Activated naive CD4-positive, alpha-beta T cell treated with Interleukin-2 at 50 U/mL for 16 hours (primary cell): ENCODE results near the gene FALEC.
"Not testable (repeated sequence)": the region's sequence is repeated elsewhere in the genome, so short reads cannot be mapped to it uniquely, and the experiment has no call there.

Experiments
- DNase-seq: peaks from one replicate; pipeline ENCODE4 v3.0.0-alpha.2; 2020

Gene FALEC

DNA sequence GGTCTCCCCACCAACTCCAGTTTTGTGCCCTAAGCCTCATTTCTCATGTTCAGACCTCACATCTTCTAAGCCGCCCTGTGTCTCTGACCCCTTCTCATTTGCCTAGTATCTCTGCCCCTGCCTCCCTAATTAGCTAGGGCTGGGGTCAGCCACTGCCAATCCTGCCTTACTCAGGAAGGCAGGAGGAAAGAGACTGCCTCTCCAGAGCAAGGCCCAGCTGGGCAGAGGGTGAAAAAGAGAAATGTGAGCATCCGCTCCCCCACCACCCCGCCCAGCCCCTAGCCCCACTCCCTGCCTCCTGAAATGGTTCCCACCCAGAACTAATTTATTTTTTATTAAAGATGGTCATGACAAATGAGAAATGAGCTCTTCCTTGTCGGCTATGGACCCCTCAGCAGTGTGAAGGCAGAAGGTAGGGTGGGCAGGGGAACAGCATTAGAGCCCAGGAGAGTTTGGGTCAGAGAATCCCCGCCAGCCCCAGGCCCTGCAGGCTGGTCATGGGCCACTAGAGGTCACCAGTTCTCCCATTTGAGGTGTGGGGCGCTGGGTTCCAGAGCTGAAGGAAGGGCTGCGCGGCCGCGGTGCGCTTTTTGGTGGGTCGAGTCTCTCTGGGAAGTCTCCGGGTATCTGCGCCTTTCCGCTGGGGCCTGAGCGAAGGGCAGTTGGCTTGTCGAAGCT, 45.2 kb downstream of the FALEC start:
- DNase-seq, result peak; percentile 87

DNA sequence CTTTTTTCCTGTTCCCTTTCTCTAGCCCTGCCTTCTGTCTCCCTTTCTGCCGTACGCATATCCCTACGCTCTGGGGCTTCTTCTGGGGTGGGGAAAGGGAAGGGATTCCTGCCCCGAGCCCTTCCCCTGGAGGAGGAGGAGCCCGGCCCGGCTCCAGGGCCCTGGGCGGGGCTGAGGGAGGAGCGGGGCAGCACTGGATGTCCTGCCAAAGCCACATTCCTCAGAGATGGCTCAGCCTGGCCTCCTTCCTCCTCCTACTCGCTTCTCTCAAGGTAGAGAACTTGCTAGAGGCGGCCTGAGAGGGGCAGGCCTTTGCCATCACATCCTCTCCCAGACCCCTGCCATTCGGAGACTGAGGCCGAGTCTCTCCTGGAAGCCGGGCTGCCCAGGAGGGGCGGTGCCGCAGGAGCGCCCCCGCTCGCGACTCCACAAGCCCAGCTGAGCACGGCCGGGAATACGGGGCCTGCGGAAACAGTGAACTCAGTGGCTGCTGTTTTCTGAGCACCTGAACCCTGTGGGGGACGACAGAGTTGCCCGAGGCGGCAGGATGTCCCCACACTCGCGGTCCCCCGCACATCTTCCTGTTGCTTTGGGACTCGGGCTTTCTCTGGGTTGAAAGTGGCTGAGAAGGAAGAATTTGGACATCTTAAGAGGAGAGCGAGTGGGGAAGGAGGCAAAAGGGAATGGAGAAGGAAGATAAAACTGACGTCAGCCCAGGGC, 45.9 kb downstream of the FALEC start:
- peak; percentile 64 for DNase-seq

DNA sequence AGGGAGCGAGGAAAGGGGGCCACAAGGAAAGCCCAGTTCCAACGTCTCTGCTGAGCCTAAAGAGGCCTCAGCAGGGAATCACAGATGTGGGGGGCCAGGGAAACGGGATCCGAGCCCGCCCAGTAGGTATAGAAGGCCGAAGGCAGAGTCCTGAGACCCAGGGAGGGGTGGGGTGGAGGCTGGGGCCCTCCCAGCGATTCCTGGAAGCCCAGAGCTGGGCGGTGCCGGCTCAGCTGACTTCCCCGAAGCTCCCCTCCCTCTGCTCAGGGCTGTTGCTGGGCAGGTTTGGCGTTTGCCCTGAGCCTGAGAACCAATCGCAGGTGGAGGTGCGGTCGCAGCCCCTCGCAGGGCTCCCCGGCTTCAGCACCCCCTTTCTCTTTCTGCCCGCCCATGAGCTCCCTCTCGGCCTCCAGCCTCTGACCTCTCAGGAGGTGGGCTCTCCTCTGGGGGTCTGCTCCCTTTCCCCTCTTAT, 46.5 kb downstream of the FALEC start:
- DNase-seq, result peak; percentile 90

DNA sequence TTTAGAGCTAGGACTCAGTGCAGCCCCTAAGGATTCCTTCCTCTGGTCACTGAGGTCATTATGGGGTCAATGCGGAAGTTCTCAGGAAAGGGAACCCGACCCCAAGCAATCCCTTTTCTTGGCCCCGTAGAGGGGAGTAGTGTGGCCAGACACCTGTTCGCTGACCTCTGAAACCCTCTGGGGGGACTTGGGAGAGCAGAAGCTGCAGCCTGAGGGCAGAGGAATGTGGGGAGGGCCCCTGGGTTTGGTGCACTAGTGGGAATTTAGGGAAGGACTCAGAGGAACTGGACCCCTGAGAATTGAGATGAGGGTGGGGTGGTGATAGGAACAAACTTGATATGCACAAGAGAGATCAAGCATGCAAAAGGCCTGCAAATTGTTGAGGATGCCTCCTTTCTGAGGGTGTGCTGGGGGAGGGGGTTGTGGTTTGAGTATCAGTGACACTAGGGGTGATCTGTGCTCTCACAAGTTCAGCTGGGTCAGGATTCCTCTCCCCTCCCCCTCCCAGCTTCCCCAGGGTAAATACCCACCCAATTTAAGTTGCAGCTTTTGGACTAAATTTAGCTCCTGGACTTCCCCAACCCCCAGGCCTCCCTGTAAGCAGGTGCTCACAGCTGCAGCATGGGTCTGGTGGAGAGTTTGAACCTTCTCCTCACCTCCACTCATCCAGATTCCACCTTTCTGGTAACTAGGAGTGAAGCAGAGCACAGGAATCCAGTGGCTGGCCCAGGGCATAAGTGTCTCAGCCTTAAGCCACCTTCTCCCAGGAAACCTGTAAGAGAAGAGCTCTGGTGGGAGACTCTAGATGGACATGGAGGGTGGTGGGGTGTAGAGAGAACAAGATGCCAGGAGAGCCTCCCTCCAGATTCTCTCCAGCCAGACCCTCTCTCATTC, 47.1 kb downstream of the FALEC start:
- DNase-seq, result peak; percentile 71

DNA sequence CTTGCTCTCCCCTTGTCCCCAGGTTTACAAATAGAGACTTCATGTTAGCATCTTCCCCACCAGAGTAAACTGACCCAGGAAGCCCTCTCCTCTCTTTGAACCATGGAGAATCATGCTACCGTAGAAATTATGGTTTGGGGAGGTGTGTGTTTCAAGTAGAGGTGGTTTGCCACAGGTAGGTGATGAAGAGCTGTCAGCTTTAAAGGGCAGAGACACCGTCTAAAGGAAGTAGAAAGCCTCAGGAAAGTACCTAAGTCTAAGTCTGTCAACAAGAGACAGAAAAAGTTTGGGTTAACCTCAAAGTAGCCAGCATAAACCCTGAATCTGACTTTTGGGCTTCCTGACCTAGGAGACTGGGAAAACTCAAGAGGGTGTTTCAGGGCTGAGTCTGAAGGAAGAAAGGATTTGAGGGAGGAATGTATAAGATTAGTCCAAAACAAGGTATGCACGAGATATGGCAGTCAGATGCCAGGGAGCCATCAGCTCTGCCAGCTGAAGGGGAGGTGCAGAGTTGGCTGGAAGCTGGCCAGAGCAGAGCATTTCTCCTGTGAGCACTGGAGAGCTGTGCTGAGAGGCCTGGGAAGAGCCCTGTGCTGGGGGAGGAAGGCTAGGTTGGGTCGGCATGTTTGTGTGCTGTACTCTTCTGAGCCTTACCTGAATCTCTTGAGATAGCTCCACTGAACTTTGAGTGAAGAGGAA, 47.9 kb downstream of the FALEC start:
- DNase-seq, result peak; percentile 40

DNA sequence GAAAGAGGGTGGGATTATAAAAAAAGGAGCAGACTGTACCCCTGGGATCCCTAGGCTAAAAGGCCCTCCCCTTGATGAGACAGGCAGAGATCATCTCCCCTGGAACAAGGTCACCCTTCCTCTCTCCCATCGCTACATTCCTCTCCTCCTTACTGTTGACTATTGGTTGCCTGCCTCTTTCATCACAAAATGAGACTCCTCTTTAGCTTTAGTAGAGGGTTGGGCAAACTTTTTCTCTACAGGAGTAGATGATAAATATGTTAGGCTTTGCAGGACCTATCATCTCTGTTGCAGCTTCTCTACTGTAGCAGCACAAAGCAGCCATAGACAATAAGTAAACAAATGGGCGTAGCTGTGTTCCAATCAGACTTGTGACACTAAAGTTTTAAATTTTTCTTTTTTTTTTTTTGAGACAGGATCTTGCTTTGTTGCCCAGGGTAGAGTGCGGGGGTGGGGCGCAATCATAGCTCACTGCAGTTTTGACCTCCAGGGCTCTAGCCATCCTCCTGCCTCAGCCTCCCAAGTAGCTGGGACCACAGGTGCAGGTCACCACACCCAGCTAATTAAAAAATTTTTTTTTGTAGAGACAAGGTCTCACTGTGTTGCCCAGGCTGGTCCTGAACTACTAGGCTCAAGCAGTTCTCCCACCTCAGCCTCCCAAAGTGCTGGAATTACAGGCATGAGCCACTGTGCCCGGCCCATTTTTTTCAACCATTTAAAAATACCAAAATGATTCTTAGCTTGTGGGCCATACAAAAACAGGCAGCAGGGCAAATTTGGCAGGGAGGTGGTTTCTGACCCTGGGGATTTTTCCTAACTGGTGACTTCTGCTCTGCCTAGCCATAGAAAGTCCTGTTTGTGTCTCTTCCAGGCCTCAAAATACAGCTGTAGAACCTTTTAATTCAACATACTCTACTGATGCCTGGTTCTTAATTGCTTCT, 48.8 kb downstream of the FALEC start:
- DNase-seq, result no peak

DNA sequence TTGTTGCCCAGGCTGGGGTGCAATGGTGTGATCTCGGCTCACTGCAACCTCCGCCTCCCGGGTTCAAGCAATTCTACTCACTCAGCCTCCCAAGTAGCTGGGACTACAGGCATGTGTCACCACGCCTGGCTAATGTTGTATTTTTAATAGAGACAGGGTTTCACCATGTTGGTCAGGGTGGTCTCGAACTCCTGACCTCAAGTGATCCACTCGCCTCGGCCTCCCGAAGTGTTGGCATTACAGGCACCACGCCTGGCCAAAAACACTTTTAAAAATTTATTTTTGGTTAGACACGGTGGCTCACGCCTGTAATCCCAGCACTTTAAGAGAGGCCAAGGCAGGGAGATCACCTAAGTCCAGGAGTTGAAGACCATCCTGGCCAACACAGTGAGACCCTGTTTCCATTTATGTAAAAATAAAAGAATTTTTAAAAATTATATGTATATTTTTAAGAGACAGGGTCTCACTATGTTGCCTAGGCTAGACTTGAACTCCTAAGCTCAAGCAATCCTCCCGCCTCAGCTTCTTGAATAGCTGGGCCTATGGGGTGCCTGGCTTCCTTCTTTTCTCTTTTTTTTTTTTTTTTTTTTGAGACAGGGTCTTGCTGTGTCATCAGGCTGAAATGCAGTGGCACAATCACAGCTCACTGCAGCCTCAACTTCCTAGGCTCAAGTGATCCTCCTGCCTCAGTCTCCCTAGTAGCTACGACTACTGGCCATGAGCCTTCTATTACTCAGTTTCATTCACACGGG, 49.9 kb downstream of the FALEC start:
- DNase-seq, result not testable (repeated sequence)

DNA sequence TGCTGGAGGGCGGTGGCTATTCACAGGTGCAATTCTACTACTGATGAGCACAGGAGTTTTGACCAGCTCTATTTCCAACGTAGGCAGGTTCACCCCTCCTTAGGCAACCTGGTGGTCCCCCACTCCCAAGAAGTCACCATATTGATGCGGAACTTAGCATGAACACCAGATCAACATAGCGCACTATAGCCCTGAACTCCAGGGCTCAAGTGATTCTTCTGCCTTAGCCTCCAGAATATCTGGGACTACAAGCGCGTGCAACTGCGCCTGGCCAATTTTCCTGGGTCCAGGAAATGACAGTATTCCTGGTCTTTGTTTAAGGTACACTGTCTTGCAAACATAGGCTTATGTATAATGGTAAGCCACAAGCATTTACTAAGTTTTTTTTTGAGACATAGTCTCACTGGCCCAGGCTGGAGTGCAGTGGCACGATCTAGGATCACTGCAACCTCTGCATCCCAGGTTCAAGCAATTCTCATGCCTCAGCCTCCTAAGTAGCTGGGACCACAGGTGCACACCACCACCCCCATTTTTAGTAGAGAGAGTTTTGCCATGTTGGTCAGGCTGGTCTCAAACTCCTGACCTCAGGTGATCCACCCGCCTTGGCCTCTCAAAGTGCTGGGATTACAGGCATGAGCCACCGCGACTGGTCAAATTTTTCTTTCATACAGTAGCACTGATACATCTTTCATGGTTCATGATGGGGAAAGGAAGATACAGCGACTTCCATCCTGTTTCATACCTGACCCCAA, 51.2 kb downstream of the FALEC start:
- DNase-seq, result no peak

DNA sequence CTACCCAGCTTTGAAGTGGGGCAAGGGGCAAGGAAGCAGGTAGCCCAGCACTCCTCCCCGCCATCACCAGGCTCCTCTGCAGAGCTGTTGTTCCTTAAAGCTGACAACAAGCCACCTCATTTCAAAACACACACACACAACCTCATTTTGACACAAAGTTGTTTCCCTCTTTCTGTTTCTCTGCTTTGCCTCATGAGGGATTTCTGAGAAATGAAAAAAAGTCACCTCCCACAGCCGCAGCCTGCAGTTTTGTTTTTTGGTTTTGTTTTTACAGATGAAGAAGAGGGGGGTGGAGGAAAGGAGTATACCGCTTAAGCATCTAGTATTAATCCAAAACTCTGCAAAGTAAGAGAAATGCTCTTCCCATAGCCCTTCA, 51.8 kb downstream of the FALEC start:
- peak; percentile 70 for DNase-seq

DNA sequence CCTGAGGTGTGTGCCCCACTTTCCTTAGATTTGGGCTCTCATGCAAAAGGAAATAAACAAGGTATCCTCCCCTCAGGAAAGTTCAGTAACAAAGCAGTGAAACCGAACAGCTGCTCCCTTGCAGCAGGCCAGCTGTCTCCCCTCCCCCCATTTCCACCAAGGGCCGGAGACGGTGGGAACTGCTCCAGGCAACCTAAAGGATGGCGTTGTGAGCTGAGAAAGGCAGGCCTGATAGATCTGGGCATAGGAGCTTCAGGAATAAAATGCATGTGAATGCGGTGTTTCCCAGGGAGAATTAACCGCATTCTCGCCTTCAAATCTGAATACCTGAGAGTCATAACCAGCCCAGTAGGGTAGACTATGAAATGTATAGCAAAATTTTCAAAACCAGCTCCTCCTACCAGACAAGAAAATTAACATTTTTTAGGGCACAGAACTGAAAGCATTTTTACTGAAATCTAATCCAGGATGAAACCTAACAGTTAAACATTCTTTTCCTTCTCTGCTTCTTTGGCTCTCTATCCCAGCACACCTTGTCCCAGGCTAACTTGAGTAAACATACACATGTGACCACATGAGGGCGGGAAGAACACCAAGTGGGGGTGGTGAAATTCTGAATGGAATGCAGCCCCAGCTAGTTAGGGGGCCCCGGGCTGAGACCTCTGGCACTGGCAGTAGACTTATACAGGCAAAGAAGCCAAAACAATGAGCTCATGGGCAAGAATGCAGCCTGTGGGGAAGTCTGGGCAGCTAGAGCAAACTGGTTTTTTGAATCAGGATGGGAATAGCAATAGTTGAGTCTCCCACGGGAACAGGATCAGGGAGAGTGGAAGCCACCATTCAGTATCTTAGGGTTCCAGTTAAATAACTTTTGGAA, 52.4 kb downstream of the FALEC start:
- DNase-seq, result peak; percentile 53

DNA sequence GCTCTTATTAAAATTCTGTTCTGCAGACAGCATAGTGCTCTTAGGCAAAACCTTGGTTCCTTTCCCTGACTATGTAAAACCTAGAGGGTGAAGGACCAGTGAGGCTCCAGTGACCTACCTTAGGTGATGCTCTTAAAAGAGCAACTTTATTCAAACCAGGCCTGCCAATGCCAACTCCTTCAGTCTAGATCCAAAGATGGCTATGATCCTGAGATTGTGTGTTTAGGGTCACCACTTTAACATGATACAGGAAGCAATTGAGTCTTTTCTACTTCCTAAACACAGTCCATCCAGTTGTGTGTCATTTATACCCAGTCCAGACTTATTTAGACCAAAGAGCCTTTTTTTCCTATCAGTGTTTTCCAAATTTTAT, 53.0 kb downstream of the FALEC start:
- DNase-seq, result no peak

DNA sequence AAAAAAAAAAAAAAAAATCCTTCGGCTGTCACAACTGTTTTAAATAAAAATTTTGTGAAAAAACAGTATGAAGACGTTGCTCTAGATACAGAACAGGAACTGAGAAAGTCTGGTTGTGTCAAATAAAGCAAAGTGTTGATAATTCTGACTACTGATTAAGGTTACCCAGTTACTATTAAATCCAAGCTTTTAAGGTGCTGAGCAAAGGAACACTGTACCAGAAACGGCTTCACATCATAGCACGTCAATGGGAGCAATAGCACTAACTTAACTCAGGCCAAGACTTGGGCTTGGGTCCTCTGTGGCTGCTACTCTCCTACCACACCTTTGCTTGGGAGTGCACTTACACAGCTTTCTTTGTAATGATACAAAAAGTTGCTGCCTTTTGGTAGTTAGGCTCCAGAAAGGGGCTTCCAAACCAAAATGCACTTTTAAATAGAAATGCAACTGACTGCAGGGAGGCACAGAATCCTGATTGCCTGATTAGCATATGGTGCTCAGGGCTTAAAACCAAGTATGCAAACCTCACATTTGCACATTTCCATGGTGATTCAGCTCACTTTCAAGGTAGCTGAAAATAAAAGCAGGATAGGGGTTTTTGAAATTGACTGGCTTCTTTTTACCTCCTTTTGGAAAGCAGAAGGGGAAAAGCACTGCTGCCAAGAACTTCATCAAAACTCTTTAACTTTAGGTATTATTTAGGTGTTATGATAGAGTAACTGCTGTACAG, 57.5 kb downstream of the FALEC start:
- no peak for DNase-seq

DNA sequence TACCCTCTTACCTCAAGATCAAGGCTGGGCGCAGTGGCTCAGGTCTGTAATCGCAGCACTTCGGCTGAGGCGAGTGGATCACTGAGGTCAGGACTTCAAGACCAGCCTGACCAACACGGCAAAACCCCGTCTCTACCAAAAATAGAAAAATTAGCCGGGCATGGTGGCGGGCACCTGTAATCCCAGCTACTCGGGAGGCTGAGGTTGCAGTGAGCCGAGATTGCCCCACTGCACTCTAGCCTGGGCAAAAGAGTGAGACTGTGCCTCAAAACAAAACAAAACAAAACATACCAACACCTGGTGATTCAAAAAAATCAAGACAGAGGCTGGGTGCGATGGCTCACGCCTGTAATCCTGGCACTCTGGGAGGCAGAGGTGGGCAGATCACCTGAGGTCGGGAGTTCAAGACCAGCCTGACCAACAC, 58.1 kb downstream of the FALEC start:
- DNase-seq, result peak; percentile 32

DNA sequence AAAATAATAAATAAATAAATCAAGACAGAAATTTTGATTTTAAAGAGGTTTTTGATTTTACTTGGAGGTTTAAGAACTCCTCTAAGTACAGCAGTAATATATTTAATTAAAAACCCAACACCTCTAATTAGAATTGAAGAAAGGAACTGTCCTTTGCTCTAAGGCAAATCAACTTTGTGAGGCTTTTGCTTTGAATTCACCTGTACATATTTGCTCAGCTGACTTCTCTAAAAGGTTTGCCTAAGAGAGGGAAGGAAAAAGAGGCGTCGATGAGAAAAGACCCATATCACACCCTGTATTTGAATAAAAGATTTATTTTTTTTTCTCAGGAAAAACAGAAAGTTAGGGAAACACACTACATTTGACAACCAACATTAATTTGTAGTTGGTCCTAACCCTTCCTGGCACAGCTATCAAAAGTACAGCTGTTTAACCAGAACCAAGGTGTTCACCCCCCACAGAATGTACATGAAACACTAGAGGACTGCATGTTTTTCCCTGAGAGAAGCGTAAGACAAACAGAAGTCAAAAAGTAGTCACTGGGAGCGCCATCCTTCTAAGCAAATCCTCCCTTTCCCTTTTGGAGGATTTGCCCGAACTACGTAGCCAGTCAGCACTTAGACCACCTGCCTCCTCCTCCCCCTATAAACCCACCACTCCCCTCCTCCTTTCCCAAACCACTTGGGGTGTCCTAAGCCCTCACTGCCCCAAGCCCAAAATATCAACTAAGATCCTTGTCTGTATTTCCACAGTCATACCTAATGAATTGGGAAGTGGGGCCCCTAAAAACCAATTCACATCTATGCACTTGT, 58.9 kb downstream of the FALEC start:
- no peak for DNase-seq

DNA sequence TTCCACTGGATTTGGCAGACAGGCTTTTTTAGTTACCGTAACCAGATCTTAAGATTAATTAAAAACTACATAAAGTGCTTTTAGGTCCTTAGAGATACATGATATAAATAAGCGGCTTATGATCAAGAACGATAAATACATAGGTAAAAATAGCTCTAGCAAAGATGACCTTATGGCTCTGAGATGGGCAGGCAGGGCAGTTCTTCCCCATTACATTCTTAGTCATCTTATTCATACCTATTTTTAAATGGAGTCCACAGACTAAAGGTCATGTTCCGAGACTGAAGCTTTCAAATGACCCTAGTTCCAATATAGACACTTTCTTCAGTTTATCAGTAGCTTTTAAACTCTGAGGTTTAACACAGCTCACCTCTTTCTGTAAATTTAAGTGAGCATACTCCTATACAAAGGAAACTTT, 59.5 kb downstream of the FALEC start:
- no peak for DNase-seq

DNA sequence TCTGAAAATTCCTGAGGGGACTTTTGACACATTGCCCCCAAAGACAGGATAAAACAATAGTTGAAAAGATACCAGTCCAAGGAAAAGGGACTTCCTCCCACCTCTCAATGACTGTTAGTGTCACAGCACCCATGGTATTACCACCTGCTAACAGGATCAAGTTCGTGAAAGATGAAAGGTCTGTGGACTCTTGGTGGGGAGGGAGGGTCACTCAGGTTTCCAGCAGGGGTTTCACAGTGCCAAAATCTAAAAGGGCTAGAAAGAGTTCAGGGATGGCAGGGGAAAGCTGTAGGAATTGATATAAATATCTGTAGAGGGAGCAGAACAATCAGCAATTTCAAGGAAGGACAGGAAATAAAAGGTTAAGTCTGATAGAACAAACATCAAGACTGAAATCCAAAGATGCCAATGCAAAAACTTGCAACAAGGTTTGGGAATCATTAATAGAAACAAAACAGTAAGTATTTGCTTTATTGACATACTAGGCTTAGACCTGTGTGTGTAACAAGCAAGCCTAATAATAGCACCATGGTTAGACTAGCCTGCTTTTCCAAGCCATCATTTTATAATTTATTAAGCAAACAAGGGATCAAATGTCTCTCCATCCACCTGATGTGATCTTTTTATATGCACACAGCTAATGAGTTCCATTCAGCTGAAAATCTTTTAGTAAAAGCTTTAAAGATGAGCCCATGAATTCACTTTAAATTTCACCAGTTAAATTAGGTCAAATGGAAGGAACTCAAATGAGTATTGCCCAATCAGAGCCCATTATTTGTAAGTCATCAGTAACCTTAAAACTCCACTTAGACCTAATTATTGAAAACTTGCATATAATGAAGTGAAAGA, 60.2 kb downstream of the FALEC start:
- no peak for DNase-seq

DNA sequence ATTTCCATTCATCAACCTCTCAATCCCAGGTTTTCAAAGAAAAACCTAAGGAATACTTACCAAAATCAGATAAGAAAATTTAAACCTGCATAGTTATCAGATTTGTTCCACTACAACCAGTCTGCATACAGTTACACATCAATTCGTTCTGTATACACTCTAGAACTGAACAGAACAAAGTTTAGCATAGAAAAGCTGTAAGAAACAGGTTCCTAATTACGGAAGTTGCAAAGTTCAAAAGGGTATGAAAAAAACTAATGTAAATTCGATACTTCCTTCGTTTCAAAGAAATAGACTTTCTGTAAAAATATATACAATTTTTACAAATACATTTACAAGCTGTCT, 60.8 kb downstream of the FALEC start:
- DNase-seq, result no peak
